NOMO-1 (cell line): Measurements from ENCODE around the gene CORIN.
"Not testable (repeated sequence)": the region's sequence is repeated elsewhere in the genome, so short reads cannot be mapped to it uniquely, and the experiment has no call there.

Experiments
- DNase-seq, 2 experiments: peaks; one replicate each; lab custom pipeline; 2025; ENCODE audit not compliant: unreplicated experiment in 2 of 2; lab: John Stamatoyannopoulos, UW

The CORIN gene

GRCh38 chr4:47774079-47774478 lies 63.8 kb downstream of the CORIN start:
- DNase-seq = no peak

- no peak for DNase-seq
Observed at GRCh38 chr4:47771020-47771419, 66.8 kb downstream of the CORIN start.

- not testable (repeated sequence) for DNase-seq
Observed at GRCh38 chr4:47767956-47768355, 69.9 kb downstream of the CORIN start.

GRCh38 chr4:47763279-47763678 lies 74.6 kb downstream of the CORIN start:
- DNase-seq = no peak

GRCh38 chr4:47762376-47763266 lies 75.2 kb downstream of the CORIN start:
- no peak for DNase-seq

- not testable (repeated sequence) for DNase-seq
Observed at GRCh38 chr4:47753316-47753715, 84.6 kb downstream of the CORIN start.

- DNase-seq = no peak
Observed at GRCh38 chr4:47752214-47752613, 85.7 kb downstream of the CORIN start.

- DNase-seq = no peak
Observed at GRCh38 chr4:47750788-47751187, 87.1 kb downstream of the CORIN start.

GRCh38 chr4:47749858-47750257 lies 88.0 kb downstream of the CORIN start:
- no peak for DNase-seq

- DNase-seq = no peak
Observed at GRCh38 chr4:47749060-47749459, 88.8 kb downstream of the CORIN start.

- DNase-seq = no peak
Observed at GRCh38 chr4:47747846-47748494, 89.9 kb downstream of the CORIN start.

GRCh38 chr4:47747211-47747610 lies 90.7 kb downstream of the CORIN start:
- DNase-seq = no peak

- DNase-seq = no peak
Observed at GRCh38 chr4:47746122-47746521, 91.7 kb downstream of the CORIN start.

- DNase-seq = no peak
Observed at GRCh38 chr4:47744843-47745382, 93.0 kb downstream of the CORIN start.

GRCh38 chr4:47744253-47744652 lies 93.6 kb downstream of the CORIN start:
- no peak for DNase-seq

- DNase-seq = peak; percentile 73 to 94
Observed at GRCh38 chr4:47741200-47741599, 96.7 kb downstream of the CORIN start.

GRCh38 chr4:47737326-47737725 lies 100.5 kb downstream of the CORIN start:
- no peak for DNase-seq

- DNase-seq = no peak
Observed at GRCh38 chr4:47736555-47736954, 101.3 kb downstream of the CORIN start.

GRCh38 chr4:47736146-47736545 lies 101.7 kb downstream of the CORIN start:
- no peak for DNase-seq

GRCh38 chr4:47733302-47734175 lies 104.3 kb downstream of the CORIN start:
- no peak for DNase-seq

GRCh38 chr4:47731182-47731581 lies 106.7 kb downstream of the CORIN start:
- DNase-seq = no peak
